ENCODE measurements around the gene GMDS.

GMDS gene

GRCh38 chr6:1784422-1784884, 461.0 kb downstream of the GMDS start:
- no peak overlapping the region for H3K4me3 ChIP-seq (ENCODE audit: low read length)

GRCh38 chr6:1781817-1782184, 463.6 kb downstream of the GMDS start:
- no peaks in the 10 kb centered on the region for H3K27me3 ChIP-seq (ENCODE audit: low read depth, low read length)
- H3K27ac ChIP-seq (ENCODE audit: low read length) = no peak overlapping the region
- peaks cover 10% of the 10 kb centered on the region for H3K4me1 ChIP-seq (ENCODE audit: low read length)
- no peaks in the 10 kb centered on the region for H3K36me3 ChIP-seq (replicated peaks; ENCODE audit: low read depth, low read length)
- no peak overlapping the region for H3K9ac ChIP-seq (ENCODE audit: low read length)
- H4K20me1 ChIP-seq (ENCODE audit: insufficient read depth, low read length) = no peaks in the 10 kb centered on the region
- no peak overlapping the region for H3K4me2 ChIP-seq (ENCODE audit: low read length)
- no peak overlapping the region for H3K4me3 ChIP-seq (ENCODE audit: low read length)
- H3K9me3 ChIP-seq (ENCODE audit: insufficient read depth, low read length) = no peaks in the 10 kb centered on the region
- no peaks in the 10 kb centered on the region for H3K79me2 ChIP-seq (ENCODE audit: low read length)
- TF ChIP-seq EZH2phosphoT487 (IDR thresholded peaks at IDR 0.05; ENCODE audit: low read depth) (no peak), CTCF (IDR thresholded peaks at IDR 0.05; ENCODE audit: low read depth, low read length) (no peak)
- H2AFZ ChIP-seq (ENCODE audit: low read depth, low read length) = no peak overlapping the region

More at GRCh38 chr6:1784422-1784884, 461.0 kb downstream of the GMDS start:
- Histone ChIP-seq H3K4me2 (ENCODE audit: low read length) (no peak overlapping the region), H3K27me3 (ENCODE audit: low read depth, low read length) (no peaks in the 10 kb centered on the region), H3K9me3 (ENCODE audit: insufficient read depth, low read length) (no peaks in the 10 kb centered on the region), H3K4me1 (ENCODE audit: low read length) (peaks cover 24% of the 10 kb centered on the region), H3K36me3 (replicated peaks; ENCODE audit: low read depth, low read length) (no peaks in the 10 kb centered on the region), H4K20me1 (ENCODE audit: insufficient read depth, low read length) (no peaks in the 10 kb centered on the region), H3K79me2 (ENCODE audit: low read length) (no peaks in the 10 kb centered on the region), H3K9ac (ENCODE audit: low read length) (no peak overlapping the region), H3K27ac (ENCODE audit: low read length) (no peak overlapping the region), H2AFZ (ENCODE audit: low read depth, low read length) (no peak overlapping the region)
- no peak for TF ChIP-seq CTCF (IDR thresholded peaks at IDR 0.05; ENCODE audit: low read depth, low read length)
- TF ChIP-seq EZH2phosphoT487 (IDR thresholded peaks at IDR 0.05; ENCODE audit: low read depth) = no peak

DNA sequence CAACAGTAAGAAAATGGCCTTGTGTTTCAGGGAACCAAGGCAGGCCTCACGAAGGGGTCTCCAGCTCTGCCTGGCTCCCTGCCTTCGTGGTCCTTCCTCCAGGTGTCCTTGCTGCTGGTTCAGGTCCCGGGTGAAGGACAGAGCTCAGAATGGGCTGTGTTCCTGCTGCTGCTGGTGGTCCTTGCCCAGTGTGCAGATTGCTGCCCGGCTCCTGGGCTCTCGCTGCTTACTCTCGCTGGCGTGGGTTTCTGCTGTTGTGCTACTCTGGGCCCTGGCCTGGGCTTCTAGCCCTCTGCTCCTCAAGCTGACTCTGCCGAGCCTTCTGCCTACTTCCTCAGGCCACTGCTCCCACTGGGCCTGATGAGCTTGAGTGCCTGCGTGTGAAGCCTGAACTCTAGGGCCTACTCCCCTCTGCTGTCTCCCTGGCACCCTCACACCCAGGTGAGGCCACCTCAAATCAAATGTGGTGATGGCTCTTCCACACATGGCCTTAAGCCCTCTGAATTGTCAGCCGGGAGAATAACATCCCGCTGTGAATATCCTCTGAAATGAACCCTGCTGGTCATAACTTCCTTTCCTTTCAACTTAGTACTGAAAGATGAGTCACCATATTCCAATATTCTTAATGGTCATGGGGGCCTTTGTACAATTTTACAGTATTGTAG, 464.1 kb downstream of the GMDS start:
- H3K4me3 ChIP-seq (ENCODE audit: low read length) = no peak overlapping the region
- no peaks in the 10 kb centered on the region for H3K36me3 ChIP-seq (replicated peaks; ENCODE audit: low read depth, low read length)
- no peaks in the 10 kb centered on the region for H3K79me2 ChIP-seq (ENCODE audit: low read length)
- no peaks in the 10 kb centered on the region for H3K9me3 ChIP-seq (ENCODE audit: insufficient read depth, low read length)
- no peak for TF ChIP-seq CTCF (IDR thresholded peaks at IDR 0.05; ENCODE audit: low read depth, low read length)
- no peak for TF ChIP-seq EZH2phosphoT487 (IDR thresholded peaks at IDR 0.05; ENCODE audit: low read depth)
- H3K27ac ChIP-seq (ENCODE audit: low read length) = no peak overlapping the region
- H3K27me3 ChIP-seq (ENCODE audit: low read depth, low read length) = no peaks in the 10 kb centered on the region
- no peak overlapping the region for H3K4me2 ChIP-seq (ENCODE audit: low read length)
- H2AFZ ChIP-seq (ENCODE audit: low read depth, low read length) = no peak overlapping the region
- no peaks in the 10 kb centered on the region for H4K20me1 ChIP-seq (ENCODE audit: insufficient read depth, low read length)
- no peak overlapping the region for H3K9ac ChIP-seq (ENCODE audit: low read length)
- peaks cover 5% of the 10 kb centered on the region for H3K4me1 ChIP-seq (ENCODE audit: low read length)

DNA sequence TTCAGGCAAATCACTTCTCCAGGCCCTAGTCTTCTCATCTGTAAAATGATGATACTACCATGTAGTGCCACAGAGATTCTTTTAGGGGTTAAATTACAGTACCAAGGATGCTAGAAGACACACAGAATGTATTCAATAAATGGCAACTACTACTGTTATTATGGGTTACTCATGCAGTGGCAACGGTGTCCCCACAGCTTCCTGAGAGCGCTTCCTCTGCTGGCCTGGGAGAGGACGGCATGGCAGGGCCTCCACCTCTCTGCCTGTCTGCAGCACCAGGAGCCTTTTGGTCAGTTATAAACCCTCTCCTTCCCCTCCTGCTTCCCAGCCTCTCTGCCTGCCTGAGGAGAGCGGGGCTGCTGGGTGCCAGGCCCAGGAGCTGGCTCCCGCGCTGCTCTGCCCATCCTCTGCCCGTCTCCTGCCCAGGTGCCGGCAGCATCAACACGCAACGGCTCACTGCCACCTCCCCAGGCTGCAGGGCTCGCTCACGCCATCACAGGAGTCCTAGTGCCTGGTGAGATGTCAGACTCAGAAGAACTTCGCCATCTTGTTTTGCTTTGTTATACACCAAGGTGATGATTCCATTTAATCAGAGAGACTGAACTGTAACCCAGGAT, 465.0 kb downstream of the GMDS start:
- Histone ChIP-seq H3K79me2 (ENCODE audit: low read length) (no peaks in the 10 kb centered on the region), H3K9ac (ENCODE audit: low read length) (no peak overlapping the region), H3K4me3 (ENCODE audit: low read length) (no peak overlapping the region), H3K4me2 (ENCODE audit: low read length) (no peak overlapping the region), H3K4me1 (ENCODE audit: low read length) (no peaks in the 10 kb centered on the region), H2AFZ (ENCODE audit: low read depth, low read length) (no peak overlapping the region), H3K27ac (ENCODE audit: low read length) (no peak overlapping the region), H3K36me3 (replicated peaks; ENCODE audit: low read depth, low read length) (no peaks in the 10 kb centered on the region), H3K9me3 (ENCODE audit: insufficient read depth, low read length) (no peaks in the 10 kb centered on the region), H3K27me3 (ENCODE audit: low read depth, low read length) (no peaks in the 10 kb centered on the region), H4K20me1 (ENCODE audit: insufficient read depth, low read length) (no peaks in the 10 kb centered on the region)
- TF ChIP-seq EZH2phosphoT487 (IDR thresholded peaks at IDR 0.05; ENCODE audit: low read depth) (no peak), CTCF (IDR thresholded peaks at IDR 0.05; ENCODE audit: low read depth, low read length) (no peak)

Measured in OCI-LY3 (cell line).